IMR-90 (cell line): Measurements from ENCODE around the gene ZNF618. TPM values are rescaled to one million over a fixed set of nuclear protein-coding genes. Genes with fewer than 3 reads are reported as not detected.

Source experiments
- ATAC-seq: fragments of 200-7000 bp; cut with Tn5 transposase; 2 replicates; pipeline ENCODE4 v1.9.1; 2020; ENCODE audit warnings: low read depth, mild to moderate bottlenecking, moderate library complexity
- BruUV-seq: library from RNA; stranded (reverse); fragments of 400-500 nt; replicated peaks from 2 replicates; lab custom pipeline; 2021; lab: Mats Ljungman, UMichigan
- CTCF ChIA-PET: fragments of 300-600 bp; formaldehyde crosslinking; extraction: SDS; loops from one replicate; lab custom pipeline; 2021; ENCODE audit warnings: antibody characterized with exemption; lab: Yijun Ruan, JAX
- POLR2A ChIA-PET: fragments of 300-600 bp; sonication (Branson Sonifier 250); formaldehyde crosslinking; loops from one replicate; lab custom pipeline; 2022; ENCODE audit warnings: antibody characterized with exemption; ENCODE audit not compliant: unreplicated experiment; lab: Charles Lee
- DNase-seq: peaks from one replicate; pipeline ENCODE4 v3.0.0; 2013
- H2AFZ ChIP-seq: replicated peaks from 2 replicates; pipeline ENCODE3; 2013; ENCODE audit warnings: low read length, mild to moderate bottlenecking; ENCODE audit not compliant: poor library complexity
- H2AK5ac ChIP-seq: 2 replicates; pipeline ENCODE4 v1.6.1; 2013; ENCODE audit warnings: low read depth, low read length, inconsistent platforms
- H2AK9ac ChIP-seq: replicated peaks from 2 replicates; pipeline ENCODE3; 2013; ENCODE audit warnings: mild to moderate bottlenecking, low read depth, low read length, moderate library complexity; ENCODE audit not compliant: poor library complexity
- H2BK120ac ChIP-seq: 2 replicates; pipeline ENCODE4 v1.6.1; 2013; ENCODE audit warnings: low read depth, low read length, inconsistent platforms
- H2BK15ac ChIP-seq: 3 replicates; pipeline ENCODE4 v1.6.1; 2013; ENCODE audit warnings: low read depth, low read length, inconsistent platforms
- H2BK20ac ChIP-seq: 2 replicates; pipeline ENCODE4 v1.6.1; 2013; ENCODE audit warnings: low read depth, mild to moderate bottlenecking, inconsistent platforms, low read length, moderate library complexity
- H2BK5ac ChIP-seq: 2 replicates; pipeline ENCODE4 v1.6.1; 2013; ENCODE audit warnings: mild to moderate bottlenecking, low read depth, low read length, inconsistent platforms; ENCODE audit not compliant: poor library complexity, severe bottlenecking
- H3K14ac ChIP-seq: replicated peaks from 2 replicates; pipeline ENCODE4 v1.6.1; 2013; ENCODE audit warnings: low read depth, low read length, inconsistent platforms
- H3K18ac ChIP-seq: 2 replicates; pipeline ENCODE4 v1.6.1; 2013; ENCODE audit warnings: low read depth, low read length, control low read depth
- H3K23ac ChIP-seq: 2 replicates; pipeline ENCODE4 v1.6.1; 2013; ENCODE audit warnings: low read depth, low read length, inconsistent platforms
- H3K27ac ChIP-seq: 2 replicates; pipeline ENCODE4 v1.5.1; 2013; ENCODE audit warnings: mild to moderate bottlenecking, control low read depth, low read length; ENCODE audit not compliant: insufficient read depth
- H3K27me3 ChIP-seq: 2 replicates; pipeline ENCODE4 v1.6.1; 2013; ENCODE audit warnings: low read length; ENCODE audit not compliant: control insufficient read depth, insufficient read depth
- H3K36me3 ChIP-seq: 2 replicates; pipeline ENCODE4 v1.6.1; 2013; ENCODE audit warnings: low read length, mixed read lengths; ENCODE audit not compliant: control insufficient read depth, insufficient read depth
- H3K4ac ChIP-seq: 2 replicates; pipeline ENCODE4 v1.6.1; 2013; ENCODE audit warnings: low read depth, low read length, inconsistent platforms
- H3K4me1 ChIP-seq: 2 replicates; pipeline ENCODE4 v1.6.1; 2013; ENCODE audit warnings: low read length, mixed read lengths; ENCODE audit not compliant: control insufficient read depth, insufficient read depth
- H3K4me2 ChIP-seq: 2 replicates; pipeline ENCODE4 v1.6.1; 2013; ENCODE audit warnings: low read depth, mild to moderate bottlenecking, control low read depth, low read length, moderate library complexity
- H3K4me3 ChIP-seq: 2 replicates; pipeline ENCODE4 v1.5.1; 2013; ENCODE audit warnings: low read depth, mild to moderate bottlenecking, control low read depth, low read length, moderate library complexity; ENCODE audit not compliant: insufficient read depth
- H3K56ac ChIP-seq: 2 replicates; pipeline ENCODE4 v1.6.1; 2013; ENCODE audit warnings: low read length, inconsistent platforms; ENCODE audit not compliant: insufficient read depth; ENCODE audit errors: extremely low read depth
- H3K79me1 ChIP-seq, 2 experiments: 2 replicates each; pipeline ENCODE4 v1.6.1; 2013; ENCODE audit warnings: low read length in 2 of 2, inconsistent platforms in 1 of 2, low read depth in 1 of 2
- H3K9ac ChIP-seq: 2 replicates; pipeline ENCODE4 v1.6.1; 2013; ENCODE audit warnings: low read depth, low read length, control low read depth
- H3K9me1 ChIP-seq: 2 replicates; pipeline ENCODE4 v1.6.1; 2013; ENCODE audit warnings: low read length, inconsistent platforms; ENCODE audit not compliant: insufficient read depth
- H3K9me3 ChIP-seq: 2 replicates; pipeline ENCODE4 v1.6.1; 2013; ENCODE audit warnings: low read length; ENCODE audit not compliant: control insufficient read depth, insufficient read depth
- H4K20me1 ChIP-seq: 2 replicates; pipeline ENCODE4 v1.6.1; 2013; ENCODE audit warnings: low read length, inconsistent platforms; ENCODE audit not compliant: insufficient read depth
- H4K5ac ChIP-seq: 2 replicates; pipeline ENCODE4 v1.6.1; 2013; ENCODE audit warnings: mild to moderate bottlenecking, low read depth, low read length, control low read depth
- H4K8ac ChIP-seq, 2 experiments: 2 replicates each; pipeline ENCODE4 v1.6.1; 2013; ENCODE audit warnings: low read depth in 2 of 2, low read length in 2 of 2, control low read depth in 1 of 2, inconsistent platforms in 1 of 2
- H4K91ac ChIP-seq: 2 replicates; pipeline ENCODE4 v1.6.1; 2013; ENCODE audit warnings: low read depth, low read length, inconsistent platforms; ENCODE audit not compliant: insufficient read depth
- BHLHE40 ChIP-seq: fragments of 150-350 bp; IDR thresholded peaks from 2 replicates; pipeline ENCODE4 v1.6.1; 2016; ENCODE audit warnings: mild to moderate bottlenecking, low read depth, low read length
- CHD1 ChIP-seq: IDR thresholded peaks from 2 replicates; pipeline ENCODE4 v1.6.1; 2012; ENCODE audit warnings: low read depth, low read length, improper control_type of control experiment
- FOS ChIP-seq: fragments of 150-350 bp; IDR thresholded peaks from 2 replicates; pipeline ENCODE4 v1.6.1; 2016; ENCODE audit warnings: low read depth, low read length
- MAFK ChIP-seq: IDR thresholded peaks from 2 replicates; pipeline ENCODE4 v1.6.1; 2012; ENCODE audit warnings: low read depth, low read length, improper control_type of control experiment
- MAZ ChIP-seq: IDR thresholded peaks from 2 replicates; pipeline ENCODE4 v1.6.1; 2012; ENCODE audit warnings: low read depth, mild to moderate bottlenecking, low read length, improper control_type of control experiment, moderate library complexity, borderline replicate concordance
- MXI1 ChIP-seq: IDR thresholded peaks from 2 replicates; pipeline ENCODE4 v1.6.1; 2012; ENCODE audit warnings: low read depth, mild to moderate bottlenecking, low read length, moderate library complexity, borderline replicate concordance
- POLR2A ChIP-seq: IDR thresholded peaks from 2 replicates; pipeline ENCODE4 v1.6.1; 2012; ENCODE audit warnings: mild to moderate bottlenecking, low read depth, low read length
- RAD21 ChIP-seq: IDR thresholded peaks from 2 replicates; pipeline ENCODE4 v1.6.1; 2012; ENCODE audit warnings: low read length, improper control_type of control experiment
- RCOR1 ChIP-seq: IDR thresholded peaks from 2 replicates; pipeline ENCODE4 v1.6.1; 2012; ENCODE audit warnings: mild to moderate bottlenecking, low read length, improper control_type of control experiment; ENCODE audit not compliant: insufficient replicate concordance
- SMC3 ChIP-seq: fragments of 150-350 bp; IDR thresholded peaks from 2 replicates; pipeline ENCODE4 v1.6.1; 2016; ENCODE audit warnings: low read depth, mild to moderate bottlenecking, antibody characterized with exemption, low read length, moderate library complexity
- WGBS, 2 experiments: methylation state at CpG; one replicate each; pipeline versions ENCODE4 v1.1.5 to v1.1.7; 2013; ENCODE audit warnings: missing lambda C conversion rate in 2 of 2; ENCODE audit not compliant: insufficient read length in 1 of 2; ENCODE audit errors: extremely low coverage in 2 of 2; 5-methylcytosine and 5-hydroxymethylcytosine counted together
- dilution Hi-C: fragments of 300-500 bp; cut with HindIII; formaldehyde crosslinking; loops from one replicate; pipeline ENCODE4 v1.14.3; 2018; ENCODE audit warnings: low sequenced_read_pairs; ENCODE audit not compliant: unreplicated experiment
- in situ Hi-C: fragments of 300-500 bp; cut with MboI; formaldehyde crosslinking; loops from 3 replicates; pipeline ENCODE4 v1.14.3; 2019; ENCODE audit warnings: low sequenced_read_pairs, inconsistent platforms, mixed read lengths
- intact Hi-C: fragments of 100-400 bp; cut with micrococcal nuclease; formaldehyde crosslinking; loops from 2 replicates; pipeline ENCODE4 v1.10.0; 2022
- polyA plus RNA-seq, 3 experiments: library from polyadenylated mRNA; depleted of rRNA; stranded (reverse); fragments of >200 nt; gene quantifications; 2 replicates each; pipeline ENCODE4 v1.2.3, GENCODE V29; 2012; ENCODE audit warnings: low replicate concordance in 1 of 3
- total RNA-seq: library from RNA; depleted of rRNA; stranded (reverse); fragments of >200 nt; gene quantifications from 2 replicates; pipeline ENCODE4 v1.2.3, GENCODE V29; 2012
- TF ChIP-seq, protein P1 (sequence below): conservative IDR thresholded peaks from 2 replicates; pipeline ENCODE4 v1.5.1; 2012; ENCODE audit warnings: mild to moderate bottlenecking, low read depth, low read length, improper control_type of control experiment
- TF ChIP-seq, protein P2 (sequence below): fragments of 150-350 bp; IDR thresholded peaks from 2 replicates; pipeline ENCODE4 v1.6.1; 2017; ENCODE audit warnings: mild to moderate bottlenecking, antibody characterized with exemption, low read length, low read depth

The ZNF618 gene
- total and polyA plus RNA-seq, 2 of the 4 experiments (the other 2 are of a cell fraction), result 8.2 to 9.4 TPM

GRCh38 chr9:113927277-113927676, 51.2 kb downstream of the ZNF618 start:
- dilution Hi-C loops (no loop called here), intact Hi-C loops (no loop called here), in situ Hi-C loops (no loop called here)
- no peak overlapping the region for H3K4me3 ChIP-seq
- peaks cover 5% of the 10 kb centered on the region for H3K9me3 ChIP-seq
- TF ChIP-seq BHLHE40 (no peak), RAD21 (no peak), POLR2A (no peak), CHD1 (no peak), MAFK (no peak), FOS (no peak), MAZ (no peak), RCOR1 (no peak), SMC3 (no peak), MXI1 (no peak)
- TF ChIP-seq, protein P1, sequence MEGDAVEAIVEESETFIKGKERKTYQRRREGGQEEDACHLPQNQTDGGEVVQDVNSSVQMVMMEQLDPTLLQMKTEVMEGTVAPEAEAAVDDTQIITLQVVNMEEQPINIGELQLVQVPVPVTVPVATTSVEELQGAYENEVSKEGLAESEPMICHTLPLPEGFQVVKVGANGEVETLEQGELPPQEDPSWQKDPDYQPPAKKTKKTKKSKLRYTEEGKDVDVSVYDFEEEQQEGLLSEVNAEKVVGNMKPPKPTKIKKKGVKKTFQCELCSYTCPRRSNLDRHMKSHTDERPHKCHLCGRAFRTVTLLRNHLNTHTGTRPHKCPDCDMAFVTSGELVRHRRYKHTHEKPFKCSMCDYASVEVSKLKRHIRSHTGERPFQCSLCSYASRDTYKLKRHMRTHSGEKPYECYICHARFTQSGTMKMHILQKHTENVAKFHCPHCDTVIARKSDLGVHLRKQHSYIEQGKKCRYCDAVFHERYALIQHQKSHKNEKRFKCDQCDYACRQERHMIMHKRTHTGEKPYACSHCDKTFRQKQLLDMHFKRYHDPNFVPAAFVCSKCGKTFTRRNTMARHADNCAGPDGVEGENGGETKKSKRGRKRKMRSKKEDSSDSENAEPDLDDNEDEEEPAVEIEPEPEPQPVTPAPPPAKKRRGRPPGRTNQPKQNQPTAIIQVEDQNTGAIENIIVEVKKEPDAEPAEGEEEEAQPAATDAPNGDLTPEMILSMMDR, result no peak
- TF ChIP-seq, protein P2, sequence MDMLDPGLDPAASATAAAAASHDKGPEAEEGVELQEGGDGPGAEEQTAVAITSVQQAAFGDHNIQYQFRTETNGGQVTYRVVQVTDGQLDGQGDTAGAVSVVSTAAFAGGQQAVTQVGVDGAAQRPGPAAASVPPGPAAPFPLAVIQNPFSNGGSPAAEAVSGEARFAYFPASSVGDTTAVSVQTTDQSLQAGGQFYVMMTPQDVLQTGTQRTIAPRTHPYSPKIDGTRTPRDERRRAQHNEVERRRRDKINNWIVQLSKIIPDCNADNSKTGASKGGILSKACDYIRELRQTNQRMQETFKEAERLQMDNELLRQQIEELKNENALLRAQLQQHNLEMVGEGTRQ, result no peak
- H2AK5ac ChIP-seq, result no peak overlapping the region
- H2BK15ac ChIP-seq, result no peak overlapping the region
- no TSS peak for BruUV-seq
- no peak overlapping the region for H3K27ac ChIP-seq
- H2BK120ac ChIP-seq, result no peak overlapping the region
- H2AK9ac ChIP-seq, result no peak overlapping the region
- H3K23ac ChIP-seq, result no peak overlapping the region
- H3K27me3 ChIP-seq, result no peaks in the 10 kb centered on the region
- no peak for DNase-seq
- peaks cover 8% of the 10 kb centered on the region for H3K4me1 ChIP-seq
- no CpG with 5 or more reads among the region's 2 CpGs for WGBS, 2 experiments
- H3K9ac ChIP-seq, result no peak overlapping the region
- no peak overlapping the region for H2BK20ac ChIP-seq
- H4K8ac ChIP-seq, result no peak overlapping the region
- peaks cover 14% of the 10 kb centered on the region; the same call in 1 of the 2 replicates for H4K20me1 ChIP-seq
- H3K56ac ChIP-seq, result no peak overlapping the region
- no peak overlapping the region for H2BK5ac ChIP-seq
- no peak overlapping the region for H3K4me2 ChIP-seq
- no peaks in the 10 kb centered on the region for H3K36me3 ChIP-seq
- ATAC-seq, result no peak
- CTCF ChIA-PET, result no interaction called here
- H2AFZ ChIP-seq, result no peak overlapping the region
- peaks cover 47 to 62% of the 10 kb centered on the region in 2 experiments for H3K79me1 ChIP-seq
- H3K18ac ChIP-seq, result no peak overlapping the region
- H4K91ac ChIP-seq, result no peak overlapping the region
- POLR2A ChIA-PET, result interaction anchor here (0.6 kb wide), 1 partner anchor 11 kb away, joined by 8 read pairs; no protein-coding TSS in a partner anchor
- no peak overlapping the region for H3K4ac ChIP-seq
- H3K14ac ChIP-seq, result no peak overlapping the region
- H4K5ac ChIP-seq, result no peak overlapping the region
- peaks cover 10% of the 10 kb centered on the region; the same call in 1 of the 2 replicates for H3K9me1 ChIP-seq
